Measurements from ENCODE around the gene NAT8L. TPM values are rescaled to one million over a fixed set of nuclear protein-coding genes. Genes with fewer than 3 reads are reported as not detected.

Gene NAT8L
- total RNA-seq, 4 donors from 2014 or later, result 1.5 to 3.2 (median 1.8) TPM

DNA sequence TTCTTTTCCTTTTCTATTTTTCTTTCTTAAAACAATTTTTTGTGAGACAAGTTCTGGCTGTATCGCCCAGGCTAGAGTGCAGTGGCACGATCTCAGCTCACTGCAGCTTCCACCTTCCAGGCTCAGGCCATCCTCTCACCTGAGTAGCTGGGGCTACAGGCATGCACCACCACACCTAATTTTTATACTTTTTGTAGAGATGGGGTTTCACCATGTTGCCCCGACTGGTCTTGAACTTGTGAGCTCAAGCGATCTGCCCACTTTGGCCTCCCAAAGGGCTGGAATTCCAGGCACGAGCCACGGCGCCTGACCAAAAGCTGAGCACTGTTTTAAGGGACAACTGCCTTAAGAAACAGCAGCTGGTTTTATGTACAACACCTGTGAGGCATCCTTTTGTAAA lies 9.3 kb upstream of the NAT8L start:
- H3K4me1 ChIP-seq, result peaks cover 0 to 9% of the 10 kb centered on the region in 2 donors
- in situ Hi-C loops (cut with MboI; ENCODE audit: low sequenced_read_pairs in 4 of 4) (no loop called here), intact Hi-C loops (cut with DNase I; ENCODE audit: low total_unique reads) (no loop called here)
- H3K27ac ChIP-seq, result no peak overlapping the region
- H3K9me3 ChIP-seq, result no peaks in the 10 kb centered on the region
- peaks cover 0 to 3% (median 0%) of the 10 kb centered on the region in 3 donors for H3K27me3 ChIP-seq
- no peak overlapping the region for H3K4me3 ChIP-seq
- TF ChIP-seq, protein P1, sequence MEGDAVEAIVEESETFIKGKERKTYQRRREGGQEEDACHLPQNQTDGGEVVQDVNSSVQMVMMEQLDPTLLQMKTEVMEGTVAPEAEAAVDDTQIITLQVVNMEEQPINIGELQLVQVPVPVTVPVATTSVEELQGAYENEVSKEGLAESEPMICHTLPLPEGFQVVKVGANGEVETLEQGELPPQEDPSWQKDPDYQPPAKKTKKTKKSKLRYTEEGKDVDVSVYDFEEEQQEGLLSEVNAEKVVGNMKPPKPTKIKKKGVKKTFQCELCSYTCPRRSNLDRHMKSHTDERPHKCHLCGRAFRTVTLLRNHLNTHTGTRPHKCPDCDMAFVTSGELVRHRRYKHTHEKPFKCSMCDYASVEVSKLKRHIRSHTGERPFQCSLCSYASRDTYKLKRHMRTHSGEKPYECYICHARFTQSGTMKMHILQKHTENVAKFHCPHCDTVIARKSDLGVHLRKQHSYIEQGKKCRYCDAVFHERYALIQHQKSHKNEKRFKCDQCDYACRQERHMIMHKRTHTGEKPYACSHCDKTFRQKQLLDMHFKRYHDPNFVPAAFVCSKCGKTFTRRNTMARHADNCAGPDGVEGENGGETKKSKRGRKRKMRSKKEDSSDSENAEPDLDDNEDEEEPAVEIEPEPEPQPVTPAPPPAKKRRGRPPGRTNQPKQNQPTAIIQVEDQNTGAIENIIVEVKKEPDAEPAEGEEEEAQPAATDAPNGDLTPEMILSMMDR (IDR thresholded peaks at IDR 0.05 in 4 of 5, conservative IDR thresholded peaks at IDR 0.05 in 1 of 5), result no peak
- TF ChIP-seq POLR2A (IDR thresholded peaks at IDR 0.05), result no peak
- H3K36me3 ChIP-seq, result no peaks in the 10 kb centered on the region
- DNase-seq (no peak), ATAC-seq (no peak)

GRCh38 chr4:2051086-2051485 lies 8.0 kb upstream of the NAT8L start:
- DNase-seq (peak in 1 of 2 donors; percentile 54), ATAC-seq (peak; percentile 71 to 91)
- Histone ChIP-seq H3K36me3 (no peaks in the 10 kb centered on the region), H3K27me3 (peaks cover 0 to 3% (median 0%) of the 10 kb centered on the region in 3 donors), H3K9me3 (no peaks in the 10 kb centered on the region), H3K4me1 (peaks cover 0 to 9% of the 10 kb centered on the region in 2 donors), H3K4me3 (peak overlapping the region in 3 of 4 donors; percentile 26 to 32 (median 32)), H3K27ac (peak overlapping the region; percentile 26 to 63 (median 37))
- intact Hi-C loops (cut with DNase I; ENCODE audit: low total_unique reads), result no loop called here
- TF ChIP-seq, protein P1 (IDR thresholded peaks at IDR 0.05 in 4 of 5, conservative IDR thresholded peaks at IDR 0.05 in 1 of 5), result no peak
- TF ChIP-seq POLR2A (IDR thresholded peaks at IDR 0.05), result no peak
- in situ Hi-C loops (cut with MboI; ENCODE audit: low sequenced_read_pairs in 4 of 4), result no loop called here

- no peak overlapping the region for H3K27ac ChIP-seq
- no peaks in the 10 kb centered on the region for H3K9me3 ChIP-seq
- TF ChIP-seq, protein P1 (IDR thresholded peaks at IDR 0.05 in 4 of 5, conservative IDR thresholded peaks at IDR 0.05 in 1 of 5), result no peak
- no peak for TF ChIP-seq POLR2A (IDR thresholded peaks at IDR 0.05)
- H3K36me3 ChIP-seq, result no peaks in the 10 kb centered on the region
- no peak for DNase-seq
- H3K27me3 ChIP-seq, result peaks cover 0 to 11% (median 2%) of the 10 kb centered on the region in 3 donors
- no peak overlapping the region for H3K4me3 ChIP-seq
- intact Hi-C loops (cut with DNase I; ENCODE audit: low total_unique reads) (no loop called here), in situ Hi-C loops (cut with MboI; ENCODE audit: low sequenced_read_pairs in 4 of 4) (no loop called here)
- no peak for ATAC-seq
- H3K4me1 ChIP-seq, result peaks cover 0 to 9% of the 10 kb centered on the region in 2 donors
Observed at GRCh38 chr4:2054217-2054616, 4.9 kb upstream of the NAT8L start.

- DNase-seq, result no peak
- intact Hi-C loops (cut with DNase I; ENCODE audit: low total_unique reads), result no loop called here
Observed at GRCh38 chr4:2057382-2058065, 1.6 kb upstream of the NAT8L start.

More at GRCh38 chr4:2057382-2058065, 1.6 kb upstream of the NAT8L start:
- TF ChIP-seq, protein P1 (IDR thresholded peaks at IDR 0.05 in 4 of 5, conservative IDR thresholded peaks at IDR 0.05 in 1 of 5), result no peak
- TF ChIP-seq POLR2A (IDR thresholded peaks at IDR 0.05), result no peak
- no peaks in the 10 kb centered on the region for H3K9me3 ChIP-seq
- in situ Hi-C loops (cut with MboI; ENCODE audit: low sequenced_read_pairs in 4 of 4), result no loop called here
- H3K36me3 ChIP-seq, result no peaks in the 10 kb centered on the region
- H3K4me1 ChIP-seq, result no peaks in the 10 kb centered on the region
- H3K27me3 ChIP-seq, result peaks cover 8 to 16% (median 10%) of the 10 kb centered on the region in 3 donors
- no peak for ATAC-seq
- no peak overlapping the region for H3K27ac ChIP-seq
- H3K4me3 ChIP-seq, result no peak overlapping the region
